Measurements from ENCODE around the gene RNF26.
A peak's percentile ranks its signal among the peaks of the same experiment; 100 is the strongest.

RNF26 gene

DNA sequence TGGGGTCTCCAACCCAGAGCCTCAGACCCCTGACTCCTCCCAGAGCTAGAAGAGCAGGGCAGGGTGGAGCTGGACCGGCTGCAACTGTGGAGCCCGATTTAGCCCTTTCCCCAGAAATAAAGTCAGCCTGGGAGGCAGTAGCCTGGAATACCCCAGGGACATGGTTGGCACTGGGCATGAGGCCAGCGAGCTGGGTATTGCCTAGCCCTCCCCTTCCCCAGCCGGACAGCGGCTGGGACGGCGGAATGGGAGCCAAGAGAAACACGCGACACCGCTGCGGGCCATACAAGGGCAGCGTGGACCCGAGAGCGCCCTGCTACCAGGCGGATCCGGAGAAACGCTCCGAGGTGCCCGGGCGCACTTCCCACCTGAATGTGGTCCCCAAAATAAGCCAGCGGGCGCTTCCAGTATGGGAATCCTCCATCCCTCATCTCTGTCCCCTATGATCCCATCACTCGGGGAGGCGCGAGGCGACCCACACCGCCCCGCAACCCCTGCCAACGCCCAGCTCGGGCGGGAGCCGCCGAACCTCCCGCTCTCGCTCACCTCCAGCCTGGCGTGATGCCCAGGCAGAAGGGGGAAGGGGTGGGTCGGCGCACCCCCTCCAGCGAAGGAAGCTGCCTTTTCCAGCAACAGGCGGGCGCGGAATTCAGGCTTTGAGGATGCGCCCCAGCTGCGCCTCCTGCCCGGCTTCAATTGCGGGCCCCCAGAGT, 18.2 kb upstream of the RNF26 start:
- no peak for DNase-seq

DNA sequence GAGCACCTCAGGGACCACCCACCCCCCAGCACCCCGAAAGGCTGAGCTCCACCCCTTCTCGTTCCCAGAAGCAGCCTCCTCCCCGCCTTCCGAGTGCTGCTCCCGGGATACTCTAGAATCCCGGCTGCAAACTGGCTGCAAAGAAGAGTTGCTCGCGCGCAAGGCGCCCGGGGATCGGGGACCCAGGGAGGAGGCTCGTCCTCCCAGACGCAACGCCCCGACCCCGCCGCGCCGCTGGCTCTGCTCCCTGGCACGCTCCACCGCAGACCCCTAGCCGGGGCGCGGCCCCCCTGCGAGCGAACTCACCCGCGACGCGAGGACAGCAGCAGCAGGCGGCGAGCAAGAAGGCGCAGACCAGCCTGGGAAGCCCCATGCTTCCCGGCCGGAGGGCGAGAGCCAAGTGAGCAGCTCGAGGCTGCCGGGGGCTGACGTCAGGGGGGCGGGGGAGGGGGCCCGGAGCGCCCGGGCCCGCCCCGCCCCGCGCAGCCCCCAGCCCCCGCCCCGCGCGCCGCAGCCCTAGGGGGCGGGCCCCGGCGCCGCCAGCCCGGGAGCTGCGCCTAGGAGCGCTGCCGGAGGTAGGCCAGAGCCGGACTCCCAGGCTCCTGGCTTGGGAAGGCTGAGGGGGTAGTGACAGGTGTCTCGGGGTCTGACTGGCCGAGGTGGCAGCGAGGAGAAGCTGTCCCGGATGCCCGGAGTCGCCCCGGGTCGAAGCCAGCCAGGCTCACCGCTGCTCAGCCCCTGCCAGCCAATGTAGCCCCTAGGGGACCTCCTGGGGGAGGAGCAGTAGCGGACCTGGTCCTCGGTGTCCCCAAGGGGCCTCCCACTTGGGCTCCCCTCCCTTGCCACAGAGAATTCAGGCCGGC, 17.4 kb upstream of the RNF26 start, which contains the start of gene MCAM:
Gene MCAM (minus strand): TSS at position 402 of the 863 bp plus-strand sequence. CDS start 29 bp downstream, at position 373.
- no peak for DNase-seq

DNA sequence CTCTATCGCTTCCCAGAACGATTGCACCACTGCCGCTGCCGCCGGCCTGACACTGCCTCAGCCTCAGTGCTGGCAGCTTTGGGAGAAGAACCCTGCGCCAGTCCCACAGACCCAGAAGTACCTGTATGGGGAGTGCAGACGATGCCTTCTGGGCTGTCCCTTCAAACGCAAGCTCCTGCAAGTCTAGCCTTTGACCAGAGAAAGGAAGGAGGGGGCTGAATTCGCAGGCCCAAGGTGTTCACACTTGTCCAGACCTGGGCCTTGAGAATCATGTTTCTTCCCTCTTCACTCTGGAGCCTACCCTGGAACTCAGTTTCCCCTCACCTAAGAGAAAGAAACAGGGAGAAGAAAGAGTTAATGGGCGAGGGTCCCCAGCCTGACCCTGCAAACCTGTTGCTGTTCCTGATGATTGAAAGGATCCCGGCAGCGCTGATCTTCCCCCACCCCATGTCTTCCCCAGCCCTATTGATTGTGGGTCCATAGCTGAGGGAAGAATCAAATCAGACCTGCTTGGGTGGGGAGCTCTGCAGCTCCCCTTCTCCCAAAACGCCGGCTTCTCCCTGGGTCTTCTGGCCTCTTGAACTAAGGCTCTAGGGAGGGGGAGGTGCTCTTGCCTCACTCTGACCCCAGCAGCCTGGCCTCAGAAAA, 16.6 kb upstream of the RNF26 start:
- DNase-seq: no peak

DNA sequence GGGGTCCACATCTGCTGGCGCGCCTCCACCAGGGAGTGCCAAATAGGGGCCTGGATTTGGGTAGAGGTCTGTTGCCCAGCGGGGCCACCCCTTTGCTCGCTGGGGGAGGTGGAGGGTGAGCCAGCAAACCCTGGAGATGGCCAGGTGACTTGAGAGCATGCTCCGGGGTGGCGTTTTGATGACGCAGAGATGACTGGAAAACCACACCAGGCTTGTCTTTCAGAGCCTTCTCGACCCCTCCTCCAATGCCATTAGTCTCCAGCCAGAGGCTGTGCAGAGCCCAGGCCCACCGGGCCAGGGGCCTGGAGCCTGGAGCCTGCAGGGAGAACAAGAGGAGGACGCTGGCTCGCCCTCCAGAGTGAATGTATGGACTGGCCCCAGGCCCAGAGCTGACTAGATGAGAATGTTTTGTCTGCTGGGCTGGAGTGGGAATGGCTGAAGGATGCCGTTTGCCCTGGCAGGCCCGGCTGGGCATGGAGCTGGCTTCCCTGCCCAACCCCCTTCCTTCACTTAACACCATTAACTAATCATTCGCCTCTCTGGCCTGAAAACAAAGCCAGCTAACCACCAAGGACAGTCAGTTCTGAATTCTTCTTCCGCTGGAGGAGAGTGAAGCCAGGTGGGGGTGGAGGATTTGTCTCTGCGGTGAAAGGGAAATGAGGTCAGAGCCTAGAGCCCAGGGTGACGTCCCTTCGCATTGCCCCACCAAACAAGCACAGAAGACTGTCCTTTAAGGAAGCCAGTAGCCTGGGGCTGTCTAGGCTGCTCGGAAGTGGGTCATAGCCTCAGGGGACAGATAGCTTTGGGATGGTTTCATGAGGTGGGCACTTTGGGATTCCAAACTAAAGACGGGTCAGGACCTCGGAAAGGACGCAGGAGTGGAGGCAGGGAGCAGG, 15.8 kb upstream of the RNF26 start:
- DNase-seq: no peak

DNA sequence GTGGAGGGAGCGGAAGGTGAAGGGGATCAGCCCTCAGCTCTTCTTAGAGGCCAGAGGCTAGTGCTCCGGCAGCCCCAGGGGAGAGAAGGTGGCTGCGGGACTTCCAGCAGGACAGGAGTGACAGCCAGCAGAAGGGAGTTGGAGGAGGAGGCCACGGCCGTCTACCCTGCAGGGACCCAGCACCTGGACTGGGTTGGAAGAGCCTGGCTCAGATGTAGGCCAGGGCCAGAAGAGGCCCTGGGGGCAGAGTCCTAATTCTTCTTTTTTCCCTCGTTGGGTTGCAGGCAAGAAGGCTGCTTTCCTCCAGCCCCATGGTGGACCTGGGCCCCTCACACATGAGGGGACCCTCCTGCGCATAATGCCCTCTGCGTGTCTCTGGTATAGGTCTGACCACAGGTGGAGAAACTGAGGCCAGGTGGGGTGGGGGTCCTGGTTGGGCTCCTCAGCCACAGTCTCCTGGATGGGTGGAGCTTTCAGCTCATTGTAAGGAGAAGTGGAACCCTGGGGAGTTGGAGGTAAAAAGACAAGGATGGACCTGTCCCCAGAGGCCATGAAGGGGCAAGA, 15.1 kb upstream of the RNF26 start:
- DNase-seq: no peak

DNA sequence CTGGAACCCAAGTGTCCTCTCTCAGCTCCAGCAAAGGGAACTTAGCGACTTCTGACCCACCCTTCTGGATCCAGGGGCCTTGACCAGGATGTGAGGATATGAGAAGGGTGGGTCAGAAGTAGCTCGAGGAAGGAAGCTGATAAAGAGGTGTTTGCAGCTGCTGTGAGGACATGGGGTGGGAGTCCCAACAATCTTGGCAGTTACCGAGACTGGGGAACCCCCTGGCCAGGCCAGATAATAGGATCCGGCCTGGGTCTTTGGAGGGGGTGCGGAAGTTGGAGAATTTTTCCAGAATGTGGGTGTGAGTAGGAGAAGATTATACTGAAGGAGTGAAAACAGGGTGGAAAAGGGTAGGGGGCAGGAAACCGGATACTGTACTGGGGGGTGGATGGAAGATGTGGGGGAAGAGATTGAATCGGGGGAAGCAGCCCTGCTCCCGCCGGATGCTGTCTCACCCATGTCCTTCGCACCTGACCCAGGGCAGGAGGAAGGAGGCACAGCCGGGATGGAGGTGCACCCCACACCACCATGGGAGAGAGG, 14.6 kb upstream of the RNF26 start:
- DNase-seq: no peak

DNA sequence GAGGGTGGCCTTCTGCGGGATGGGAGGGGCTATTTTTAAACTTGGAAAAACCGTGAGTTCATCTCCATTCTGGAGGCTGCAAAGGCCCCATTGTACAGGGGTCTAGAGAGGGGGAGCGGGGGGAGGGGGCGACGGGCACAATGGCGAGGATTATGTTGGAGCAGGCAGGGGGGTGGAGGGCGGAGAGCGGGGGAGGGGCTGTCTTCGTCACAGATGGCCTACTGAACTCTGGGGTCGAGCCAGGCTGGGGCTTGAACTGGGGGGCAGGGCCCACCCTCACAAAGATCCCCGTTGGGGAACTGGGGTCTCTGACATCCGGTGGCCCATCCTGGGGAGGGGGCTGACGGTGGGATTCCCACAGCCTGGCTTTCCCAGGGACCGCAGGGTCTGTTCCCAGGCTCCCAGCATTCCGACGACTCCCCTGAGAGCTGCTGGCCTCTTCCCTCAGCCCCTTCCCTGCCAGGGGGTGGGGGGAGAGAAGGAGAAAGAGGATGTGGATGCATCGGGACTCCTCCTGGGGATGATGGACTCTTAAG, 14.0 kb upstream of the RNF26 start:
- no peak for DNase-seq

DNA sequence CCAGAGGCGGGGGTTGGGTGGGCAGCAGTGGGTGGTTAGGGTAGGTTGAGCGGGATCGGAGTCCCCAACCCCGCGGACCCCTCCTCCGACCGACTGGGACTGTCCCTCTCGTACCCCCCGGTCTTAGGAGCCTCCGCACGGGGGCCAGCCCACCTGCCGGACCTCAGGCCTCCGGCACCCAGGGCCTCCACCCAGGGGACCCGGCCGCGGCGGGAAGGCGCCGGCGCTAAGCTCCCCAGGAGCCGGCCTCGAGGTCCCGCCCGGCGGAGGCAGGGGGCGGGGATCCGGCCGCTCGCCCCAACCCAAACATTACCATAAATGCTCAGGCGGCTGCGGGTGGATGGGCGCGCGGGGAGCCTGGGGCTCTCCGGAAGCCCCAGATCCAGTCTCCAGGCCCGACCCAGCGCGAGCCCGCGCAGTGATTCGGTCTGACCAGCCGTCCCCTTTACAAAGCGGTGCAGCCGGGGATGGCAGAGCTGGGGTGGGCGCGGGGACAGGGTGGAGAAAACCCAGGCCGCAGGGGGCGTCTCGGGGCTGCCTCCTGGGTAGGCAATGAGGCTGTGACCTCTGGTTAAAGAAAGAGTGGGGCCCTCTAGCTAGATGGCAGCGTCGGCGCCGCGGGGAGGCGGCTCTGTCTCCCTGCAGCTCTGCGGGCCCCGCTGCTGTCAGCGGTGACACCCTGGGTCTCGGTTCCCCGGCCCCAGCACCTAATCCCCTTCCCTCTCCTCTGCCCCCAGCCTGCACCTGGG, 13.4 kb upstream of the RNF26 start:
- DNase-seq: no peak

DNA sequence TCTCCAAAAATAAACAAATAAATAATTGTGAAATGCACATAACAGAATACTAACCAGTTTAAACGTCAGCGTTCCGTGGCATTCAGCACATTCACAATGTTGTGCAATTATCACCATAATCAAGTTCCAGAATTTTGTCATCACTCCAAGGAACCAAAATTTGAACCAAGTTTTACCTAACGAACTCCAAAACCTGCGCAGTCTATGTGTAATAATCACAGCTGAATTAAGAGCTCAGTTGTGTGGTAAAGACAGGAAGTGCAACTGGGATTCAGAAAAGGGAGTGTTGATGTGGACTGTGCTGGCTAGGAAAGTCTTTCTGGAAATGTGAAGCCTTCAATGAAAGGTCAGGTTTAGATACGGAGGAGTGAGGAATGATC, 12.0 kb upstream of the RNF26 start:
- no peak for DNase-seq

DNA sequence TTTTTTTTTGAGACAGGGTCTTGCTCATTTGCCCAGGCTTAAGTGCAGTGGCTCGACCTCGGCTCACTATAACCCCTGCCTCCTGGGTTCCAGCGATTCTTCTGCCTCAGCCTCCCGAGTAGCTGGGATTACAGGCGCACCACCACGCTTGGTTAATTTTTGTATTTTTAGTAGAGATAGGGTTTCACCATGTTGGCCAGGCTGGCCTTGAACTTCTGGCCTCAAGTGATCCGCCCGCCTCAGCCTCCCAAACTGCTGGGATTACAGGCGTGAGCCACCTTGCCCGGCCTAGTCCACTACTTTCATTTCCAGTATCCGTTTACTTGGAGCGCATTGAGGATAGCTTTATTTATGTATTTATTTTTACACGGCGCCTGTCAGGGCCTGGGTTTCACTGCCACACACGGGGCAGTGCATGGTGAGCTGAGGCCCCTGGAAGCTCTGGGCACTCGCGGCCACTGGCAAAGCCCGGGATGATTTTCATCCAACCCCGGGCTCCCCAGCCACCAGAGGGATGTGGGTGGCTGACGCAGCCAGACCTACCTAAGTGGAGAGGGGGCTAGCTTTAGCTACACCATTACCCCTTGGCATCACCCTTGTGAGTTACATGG, 11.3 kb upstream of the RNF26 start:
- no peak for DNase-seq

DNA sequence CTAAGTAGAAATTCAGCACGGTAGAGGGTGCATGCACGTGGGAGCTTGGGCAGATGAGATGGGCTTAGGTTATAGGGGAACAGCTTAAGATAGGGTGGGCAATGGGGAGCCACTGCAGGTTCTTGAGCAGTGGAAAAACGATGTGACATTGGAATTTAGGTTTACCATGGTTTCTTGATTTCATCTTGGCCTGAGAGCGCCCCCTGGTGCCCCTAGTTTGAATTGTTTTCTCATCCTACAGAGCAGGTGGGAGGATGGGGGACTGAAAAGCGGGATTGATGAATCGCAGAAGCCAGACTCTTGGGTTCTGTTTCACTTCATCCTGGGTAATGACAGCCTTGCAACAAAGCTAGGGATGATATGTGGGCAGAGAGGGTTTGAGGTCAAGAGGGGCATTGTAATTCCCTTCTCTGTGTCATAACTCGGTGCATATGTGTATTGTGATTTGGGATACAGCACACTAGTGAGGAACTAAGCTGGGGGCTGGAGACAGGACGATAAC, 10.7 kb upstream of the RNF26 start:
- DNase-seq: peak; percentile 36

DNA sequence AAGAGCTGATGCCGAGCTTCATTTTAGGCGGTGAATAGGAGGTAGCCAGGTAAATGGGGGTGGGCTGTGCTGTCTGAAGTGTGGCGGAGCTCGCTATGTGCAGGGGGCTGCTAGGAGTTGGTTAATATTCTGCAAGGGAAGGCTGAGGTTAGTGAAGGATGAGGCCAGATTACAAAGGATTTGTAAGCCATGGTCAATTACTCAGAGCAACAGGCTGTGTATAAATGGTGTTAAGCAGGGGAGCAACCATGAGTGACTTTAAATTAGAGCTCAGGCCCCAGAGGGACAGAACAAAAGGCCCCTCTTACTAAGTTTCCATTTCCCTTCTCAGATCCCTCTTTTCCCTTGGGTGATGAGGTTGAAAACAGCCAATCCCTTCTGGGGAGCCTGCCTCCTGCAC, 10.1 kb upstream of the RNF26 start:
- DNase-seq: no peak

DNA sequence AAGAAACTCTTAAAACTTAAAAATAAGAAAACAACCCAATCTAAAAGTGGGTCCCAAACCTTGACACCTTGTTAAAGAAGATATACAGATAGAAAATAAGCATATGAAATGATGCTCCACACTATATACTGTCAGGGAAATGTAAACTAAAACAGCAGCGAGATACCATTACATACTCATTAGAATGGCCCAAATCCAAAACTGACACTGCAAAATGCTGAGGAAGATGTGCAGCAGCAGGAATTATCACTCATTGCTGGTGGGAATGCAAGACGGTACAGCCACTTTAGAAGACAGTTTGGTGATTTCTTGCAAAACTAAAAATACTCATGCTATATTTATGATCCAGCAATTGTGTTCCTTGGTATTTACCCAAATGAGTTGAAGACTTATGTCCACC, 5.0 kb upstream of the RNF26 start:
- no peak for DNase-seq

DNA sequence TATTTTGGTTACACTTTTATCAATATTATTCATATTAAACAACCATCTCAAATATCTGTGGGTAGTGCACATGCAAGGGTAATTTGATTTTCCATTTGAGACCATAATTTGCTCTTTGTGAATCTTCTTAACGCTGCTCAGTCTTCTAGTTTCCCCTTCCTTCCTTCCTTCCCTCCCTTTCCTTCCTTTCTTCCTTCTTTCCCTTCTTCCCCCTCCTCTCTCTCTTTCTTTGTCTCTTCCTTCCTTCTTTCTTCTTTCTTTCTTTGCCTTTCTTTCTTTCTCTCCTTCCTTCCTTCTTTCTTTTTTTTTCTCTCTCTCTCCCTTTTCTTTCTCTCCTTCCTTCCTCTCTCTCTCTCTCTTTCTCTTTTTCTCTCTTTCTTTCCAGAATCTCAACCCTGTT, 4.1 kb upstream of the RNF26 start:
- DNase-seq: no peak

DNA sequence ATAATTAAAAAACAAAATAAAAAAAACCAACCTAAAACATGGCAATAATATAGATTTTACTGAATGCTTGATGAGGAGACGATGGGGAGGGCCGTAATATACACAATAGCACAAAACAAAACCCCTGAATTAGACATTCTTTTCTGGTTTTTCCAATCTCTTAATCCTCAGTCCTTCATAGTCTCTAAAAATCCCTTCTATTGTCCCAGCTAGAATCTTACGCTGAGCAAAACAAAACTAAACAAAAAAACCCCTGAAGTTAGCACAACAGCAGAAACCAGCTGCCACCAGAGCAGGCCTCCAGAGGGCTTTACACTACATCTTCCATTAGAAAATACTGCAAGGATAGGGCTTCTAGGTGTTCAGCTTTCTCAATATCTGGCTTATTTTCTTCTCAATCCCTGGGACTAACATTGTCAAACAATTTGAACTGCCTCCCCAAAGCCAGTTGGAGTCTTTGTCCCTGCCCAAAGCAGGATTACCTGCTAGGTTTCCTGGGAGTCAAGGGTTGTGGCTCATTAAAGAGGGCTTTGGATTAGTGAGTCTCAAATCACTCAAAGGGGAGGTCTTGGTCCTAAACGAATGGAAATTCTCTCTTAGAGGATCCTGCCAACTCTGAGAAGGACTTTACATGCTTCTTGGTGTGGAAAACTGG, 2.1 kb upstream of the RNF26 start:
- DNase-seq: no peak

DNA sequence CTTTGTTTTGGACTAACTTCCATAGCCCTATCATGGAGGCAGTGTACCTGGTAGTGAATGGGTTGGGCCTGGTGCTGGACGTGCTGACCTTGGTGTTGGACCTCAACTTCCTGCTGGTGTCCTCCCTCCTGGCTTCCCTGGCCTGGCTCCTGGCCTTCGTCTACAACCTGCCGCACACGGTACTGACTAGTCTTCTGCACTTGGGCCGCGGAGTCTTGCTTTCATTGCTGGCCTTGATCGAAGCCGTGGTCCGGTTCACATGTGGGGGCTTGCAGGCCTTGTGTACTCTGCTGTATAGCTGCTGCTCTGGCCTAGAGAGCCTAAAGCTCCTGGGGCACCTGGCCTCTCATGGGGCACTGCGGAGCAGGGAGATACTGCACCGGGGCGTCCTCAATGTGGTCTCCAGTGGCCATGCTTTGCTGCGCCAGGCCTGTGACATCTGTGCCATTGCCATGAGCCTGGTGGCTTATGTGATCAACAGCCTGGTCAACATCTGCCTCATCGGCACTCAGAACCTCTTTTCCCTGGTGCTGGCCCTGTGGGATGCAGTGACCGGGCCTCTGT, 846 bp downstream of the RNF26 start:
- DNase-seq: no peak

DNA sequence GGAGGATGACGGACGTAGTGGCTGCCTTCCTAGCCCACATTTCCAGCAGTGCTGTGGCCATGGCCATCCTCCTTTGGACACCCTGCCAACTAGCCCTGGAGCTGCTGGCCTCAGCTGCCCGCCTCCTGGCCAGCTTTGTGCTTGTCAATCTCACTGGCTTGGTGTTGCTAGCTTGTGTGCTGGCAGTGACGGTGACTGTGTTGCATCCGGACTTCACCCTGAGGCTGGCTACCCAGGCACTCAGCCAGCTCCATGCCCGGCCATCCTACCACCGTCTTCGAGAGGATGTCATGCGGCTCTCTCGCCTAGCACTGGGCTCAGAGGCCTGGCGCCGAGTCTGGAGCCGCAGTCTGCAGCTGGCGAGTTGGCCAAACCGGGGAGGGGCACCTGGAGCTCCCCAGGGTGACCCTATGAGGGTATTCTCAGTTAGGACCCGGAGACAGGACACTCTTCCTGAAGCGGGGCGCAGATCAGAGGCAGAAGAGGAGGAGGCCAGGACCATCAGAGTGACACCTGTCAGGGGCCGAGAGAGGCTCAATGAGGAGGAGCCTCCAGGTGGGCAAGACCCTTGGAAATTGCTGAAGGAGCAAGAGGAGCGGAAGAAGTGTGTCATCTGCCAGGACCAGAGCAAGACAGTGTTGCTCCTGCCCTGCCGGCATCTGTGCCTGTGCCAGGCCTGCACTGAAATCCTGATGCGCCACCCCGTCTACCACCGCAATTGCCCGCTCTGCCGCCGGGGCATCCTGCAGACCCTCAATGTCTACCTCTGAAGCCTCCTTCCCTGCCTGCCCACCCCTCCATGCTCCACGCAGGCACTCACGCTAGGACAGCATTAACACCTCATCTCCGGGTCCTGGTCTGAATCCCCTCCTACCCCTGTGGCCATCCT, 1.6 kb downstream of the RNF26 start:
- DNase-seq: no peak

DNA sequence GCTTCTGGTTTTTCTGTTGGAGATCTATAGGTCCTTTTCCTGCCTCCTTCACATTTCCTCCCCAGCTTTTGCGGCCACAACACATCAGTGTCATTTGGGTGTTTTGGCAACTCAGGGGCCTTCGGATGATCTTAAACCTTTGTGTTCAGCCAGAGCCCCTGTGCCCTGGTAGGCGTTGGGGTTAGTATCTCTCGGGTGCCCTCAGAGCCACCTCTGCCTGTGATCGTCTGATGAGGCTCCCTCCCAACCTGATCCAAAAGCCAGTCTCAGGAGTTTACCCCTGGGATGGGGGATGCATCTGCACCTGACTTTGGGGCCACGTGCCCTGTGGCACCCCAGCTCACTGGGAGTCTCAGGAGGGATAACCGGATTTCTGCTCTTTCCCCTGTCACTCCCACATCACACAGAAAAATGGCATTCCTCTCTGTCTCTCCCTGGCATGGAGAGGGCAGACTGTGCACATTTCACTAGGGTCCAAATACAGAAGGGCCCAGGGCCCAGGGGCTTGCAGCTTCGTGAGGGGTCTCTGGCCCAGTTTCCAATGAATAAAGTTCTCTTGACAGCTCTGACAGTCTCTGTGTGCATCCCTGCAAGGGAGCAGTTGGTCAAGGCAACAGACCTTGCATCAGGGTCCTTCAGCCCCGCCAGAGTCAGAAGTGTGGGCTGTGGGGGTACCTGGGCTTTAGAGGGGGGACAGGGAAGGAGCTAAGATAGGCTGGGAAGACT, 2.6 kb downstream of the RNF26 start:
- no peak for DNase-seq

All from NCI-H1694 treated with DMSO at 0.1 percent for 48 hours (cell line).